HCT116 (cell line): ENCODE measurements around the gene MSL1. TPM values are rescaled to one million over a fixed set of nuclear protein-coding genes. Genes with fewer than 3 reads are reported as not detected.

ENCODE experiments used
- ATAC-seq: fragments of 200-7000 bp; cut with Tn5 transposase; 2 replicates; pipeline ENCODE4 v1.9.1; 2020; ENCODE audit warnings: mild to moderate bottlenecking, moderate library complexity
- BruUV-seq: library from RNA; stranded (reverse); fragments of 400-500 nt; replicated peaks from 2 replicates; lab custom pipeline; 2021; lab: Mats Ljungman, UMichigan
- CTCF ChIA-PET: fragments of 300-600 bp; sonication (Branson Sonifier 250); formaldehyde crosslinking; loops from one replicate; lab custom pipeline; 2021; ENCODE audit warnings: antibody characterized with exemption; lab: Charles Lee
- POLR2A ChIA-PET: fragments of 300-600, 350-600 bp; sonication (Branson Sonifier 250); formaldehyde crosslinking; loops from one replicate; lab custom pipeline; 2021; ENCODE audit warnings: antibody characterized with exemption; lab: Charles Lee
- RAD21 ChIA-PET, 2 experiments: fragments of 300-600 bp; sonication (Branson Sonifier 250); formaldehyde crosslinking; loops; one replicate each; lab custom pipeline; 2023; ENCODE audit warnings: low total read pairs in 2 of 2; ENCODE audit not compliant: uncharacterized antibody in 2 of 2, unreplicated experiment in 2 of 2, low non-redundant PET in 1 of 2; lab: Charles Lee
- DNase-seq: peaks from one replicate; pipeline ENCODE4 v3.0.0-alpha.2; 2010; ENCODE audit warnings: low read depth, low spot score
- H2AFZ ChIP-seq: fragments of 200-600 bp; shearing (Covaris generic), sonication (generic); 2 replicates; pipeline ENCODE4 v1.6.1; 2017; ENCODE audit warnings: low read depth, mixed run types, mixed read lengths, antibody characterized with exemption, low read length; ENCODE audit not compliant: poor library complexity, severe bottlenecking
- H3K27ac ChIP-seq: 2 replicates; pipeline ENCODE4 v1.5.1; 2012; ENCODE audit warnings: low read depth, low read length
- H3K27me3 ChIP-seq: fragments of 200-600 bp; sonication (generic); 2 replicates; pipeline ENCODE4 v1.6.1; 2016; ENCODE audit warnings: mixed run types, low read length, mixed read lengths; ENCODE audit not compliant: insufficient read depth
- H3K36me3 ChIP-seq, 2 experiments: fragments of 200-500 bp in 1 of 2; fragments of 200-600 bp in 1 of 2; sonication (Bioruptor generic) in 1 of 2; sonication (generic) in 1 of 2; 2 replicates each; pipeline versions ENCODE4 v1.5.1 to v1.6.1; 2014 to 2016; ENCODE audit warnings: low read length in 2 of 2, inconsistent platforms in 1 of 2, mixed read lengths in 1 of 2, mixed run types in 1 of 2; ENCODE audit not compliant: insufficient read depth in 2 of 2, control insufficient read depth in 1 of 2
- H3K4me1 ChIP-seq, 2 experiments: fragments of 200-600 bp in 1 of 2; sonication (generic) in 1 of 2; 2 replicates each; pipeline versions ENCODE4 v1.5.1 to v1.6.1; 2012 to 2017; ENCODE audit warnings: low read length in 2 of 2, inconsistent platforms in 1 of 2, mild to moderate bottlenecking in 1 of 2, mixed read lengths in 1 of 2, mixed run types in 1 of 2, moderate library complexity in 1 of 2; ENCODE audit not compliant: insufficient read depth in 2 of 2, control insufficient read depth in 1 of 2
- H3K4me2 ChIP-seq: fragments of 200-600 bp; sonication (generic); 2 replicates; pipeline ENCODE4 v1.6.1; 2017; ENCODE audit warnings: mixed run types, low read length, mixed read lengths
- H3K4me3 ChIP-seq, 2 experiments: fragments of 200-600 bp in 1 of 2; sonication (generic) in 1 of 2; replicated peaks in 1 of 2; 2 replicates each; pipeline ENCODE4 v1.5.1; 2011 to 2016; ENCODE audit warnings: low read length in 2 of 2, control low read depth in 1 of 2, low read depth in 1 of 2, mild to moderate bottlenecking in 1 of 2, mixed read lengths in 1 of 2, mixed run types in 1 of 2
- H3K79me2 ChIP-seq: fragments of 200-600 bp; sonication (generic); 2 replicates; pipeline ENCODE4 v1.6.1; 2017; ENCODE audit warnings: mild to moderate bottlenecking, mixed run types, low read length, moderate library complexity, mixed read lengths; ENCODE audit not compliant: insufficient read depth
- H3K9ac ChIP-seq: fragments of 200-600 bp; sonication (generic); 2 replicates; pipeline ENCODE4 v1.6.1; 2016; ENCODE audit warnings: low read length, mixed read lengths
- H3K9me2 ChIP-seq: fragments of 200-600 bp; sonication (generic), shearing (Covaris generic); 2 replicates; pipeline ENCODE4 v1.6.1; 2017; ENCODE audit warnings: mixed run types, mild to moderate bottlenecking, moderate library complexity; ENCODE audit not compliant: insufficient read depth
- H3K9me3 ChIP-seq, 2 experiments: fragments of 200-500 bp in 1 of 2; fragments of 200-600 bp in 1 of 2; sonication (Bioruptor generic) in 1 of 2; sonication (generic) in 1 of 2; 2 replicates each; pipeline ENCODE4 v1.6.1; 2014 to 2017; ENCODE audit warnings: low read length in 2 of 2, mixed read lengths in 2 of 2, inconsistent platforms in 1 of 2, low read depth in 1 of 2, mild to moderate bottlenecking in 1 of 2, mixed run types in 1 of 2, moderate library complexity in 1 of 2; ENCODE audit not compliant: control insufficient read depth in 1 of 2, insufficient read depth in 1 of 2
- H4K20me1 ChIP-seq: fragments of 200-600 bp; sonication (generic), shearing (Covaris generic); 2 replicates; pipeline ENCODE4 v1.6.1; 2017; ENCODE audit warnings: mixed run types, mild to moderate bottlenecking, moderate library complexity; ENCODE audit not compliant: insufficient read depth
- ATF3 ChIP-seq: IDR thresholded peaks from 2 replicates; pipeline ENCODE4 v1.6.1; 2012
- CBX3 ChIP-seq: IDR thresholded peaks from 2 replicates; pipeline ENCODE4 v1.6.1; 2012; ENCODE audit warnings: low read depth
- CEBPB ChIP-seq: IDR thresholded peaks from 2 replicates; pipeline ENCODE4 v1.6.1; 2012; ENCODE audit warnings: low read depth
- CTCF ChIP-seq, 3 experiments: fragments of 200-600 bp in 1 of 3; sonication (generic) in 1 of 3; IDR thresholded peaks in 2 of 3; conservative IDR thresholded peaks in 1 of 3; 2 replicates each; pipeline ENCODE4 v1.5.1; 2012 to 2017; ENCODE audit warnings: low read depth in 2 of 3, low read length in 2 of 3, antibody characterized with exemption in 1 of 3, borderline replicate concordance in 1 of 3, control low read depth in 1 of 3, mild to moderate bottlenecking in 1 of 3, mixed read lengths in 1 of 3, mixed run types in 1 of 3, moderate library complexity in 1 of 3; ENCODE audit not compliant: insufficient read depth in 1 of 3
- ELF1 ChIP-seq: IDR thresholded peaks from 2 replicates; pipeline ENCODE4 v1.6.1; 2012; ENCODE audit warnings: low read depth, borderline replicate concordance
- EZH2 ChIP-seq: fragments of 200-600 bp; sonication (generic); IDR thresholded peaks from 2 replicates; pipeline ENCODE4 v1.6.1; 2017; ENCODE audit warnings: antibody characterized with exemption, mixed run types
- EZH2phosphoT487 ChIP-seq: fragments of 200-600 bp; IDR thresholded peaks from 2 replicates; pipeline ENCODE4 v1.6.1; 2018; ENCODE audit warnings: antibody characterized with exemption, borderline replicate concordance
- FOSL1 ChIP-seq: IDR thresholded peaks from 2 replicates; pipeline ENCODE4 v1.6.1; 2012; ENCODE audit warnings: low read depth
- JUND ChIP-seq: IDR thresholded peaks from 2 replicates; pipeline ENCODE4 v1.6.1; 2012
- MAX ChIP-seq: IDR thresholded peaks from 2 replicates; pipeline ENCODE4 v1.6.1; 2012
- POLR2A ChIP-seq: IDR thresholded peaks from 2 replicates; pipeline ENCODE4 v1.7.0; 2011; ENCODE audit warnings: borderline replicate concordance; ENCODE audit not compliant: insufficient read depth, insufficient read length; ENCODE audit errors: extremely low read depth
- POLR2AphosphoS5 ChIP-seq: IDR thresholded peaks from 2 replicates; pipeline ENCODE4 v1.6.1; 2011; ENCODE audit warnings: mild to moderate bottlenecking, low read depth, low read length, moderate library complexity
- REST ChIP-seq: IDR thresholded peaks from 2 replicates; pipeline ENCODE4 v1.6.1; 2012; ENCODE audit warnings: low read depth
- SIN3A ChIP-seq: IDR thresholded peaks from 2 replicates; pipeline ENCODE4 v1.6.1; 2012; ENCODE audit warnings: low read depth
- SP1 ChIP-seq: IDR thresholded peaks from 2 replicates; pipeline ENCODE4 v1.6.1; 2012; ENCODE audit warnings: low read depth
- SRF ChIP-seq: IDR thresholded peaks from 2 replicates; pipeline ENCODE4 v1.6.1; 2012; ENCODE audit warnings: low read depth
- TCF7L2 ChIP-seq: IDR thresholded peaks from 2 replicates; pipeline ENCODE4 v1.7.0; 2011; ENCODE audit warnings: borderline replicate concordance, inconsistent platforms; ENCODE audit not compliant: insufficient read depth, insufficient read length; ENCODE audit errors: extremely low read depth
- YY1 ChIP-seq: IDR thresholded peaks from 2 replicates; pipeline ENCODE4 v1.6.1; 2011; ENCODE audit warnings: low read length, low read depth, moderate library complexity, mild to moderate bottlenecking; ENCODE audit not compliant: insufficient replicate concordance; ENCODE audit errors: extremely low read depth
- ZBTB33 ChIP-seq: IDR thresholded peaks from 2 replicates; pipeline ENCODE4 v1.6.1; 2011; ENCODE audit warnings: mild to moderate bottlenecking, low read length, moderate library complexity; ENCODE audit not compliant: insufficient replicate concordance; ENCODE audit errors: extremely low read depth
- ZNF274 ChIP-seq: fragments of 200-500 bp; sonication (Bioruptor generic); IDR thresholded peaks from 2 replicates; pipeline ENCODE4 v1.6.1; 2014; ENCODE audit warnings: mild to moderate bottlenecking, low read depth, low read length, inconsistent platforms
- intact Hi-C: fragments of 100-400 bp; cut with micrococcal nuclease; formaldehyde crosslinking; loops from 2 replicates; pipeline ENCODE4 v1.10.0; 2022
- total RNA-seq: library from RNA; stranded (reverse); gene quantifications from one replicate; pipeline ENCODE4 v1.2.1, GENCODE V29; 2021; ENCODE audit not compliant: unreplicated experiment

MSL1 gene
- total RNA-seq, 1 experiment from 2014 or later: 67.2 TPM

- H3K27me3 ChIP-seq: no peaks in the 10 kb centered on the region
- TF ChIP-seq CBX3 (no peak), YY1 (no peak), TCF7L2 (no peak), ZNF274 (no peak), CEBPB (no peak), CTCF (IDR thresholded peaks at IDR 0.05 in 2 of 3, conservative IDR thresholded peaks at IDR 0.05 in 1 of 3; ENCODE audit: borderline replicate concordance in 1 of 3, insufficient read depth in 1 of 3, low read depth in 2 of 3, low read length in 2 of 3) (no peak), EZH2phosphoT487 (no peak), SIN3A (no peak), ATF3 (no peak), POLR2A (no peak), MAX (no peak), SRF (no peak), POLR2AphosphoS5 (no peak), JUND (no peak), EZH2 (no peak), ELF1 (no peak), ZBTB33 (no peak), FOSL1 (no peak), REST (no peak), SP1 (no peak)
- H3K4me3 ChIP-seq: no peak overlapping the region
- no peaks in the 10 kb centered on the region for H3K36me3 ChIP-seq
- ChIA-PET RAD21 (no interaction called here), CTCF (interaction anchor here (1.8 to 2.7 kb wide), 4 partner anchors 9 to 39 kb away, joined by 5 to 36 read pairs (median 12); no protein-coding TSS in a partner anchor), POLR2A (interaction anchor here (1.0 to 1.8 kb wide), 2 partner anchors 25 to 26 kb away, joined by 3 to 18 read pairs; partner anchors contain the start of gene NR1D1)
- H3K4me2 ChIP-seq: no peak overlapping the region
- ATAC-seq (no peak), DNase-seq (no peak)
- intact Hi-C loops: no loop called here
- H3K9me2 ChIP-seq: no peaks in the 10 kb centered on the region
- H3K27ac ChIP-seq: no peak overlapping the region
- H3K79me2 ChIP-seq: peaks cover 3% of the 10 kb centered on the region; the same call in 1 of the 2 replicates
- no peak overlapping the region for H3K9ac ChIP-seq
- no peak overlapping the region for H2AFZ ChIP-seq
- no peaks in the 10 kb centered on the region for H4K20me1 ChIP-seq
- H3K9me3 ChIP-seq: no peaks in the 10 kb centered on the region
- H3K4me1 ChIP-seq: peaks cover 62 to 64% of the 10 kb centered on the region in 2 experiments
- BruUV-seq: no TSS peak
Observed at GRCh38 chr17:40074175-40074512, 47.6 kb upstream of the MSL1 start.
